ENCODE data around the gene CCDC78.
A peak's percentile ranks its signal among the peaks of the same experiment; 100 is the strongest.
"Not testable (repeated sequence)": the region's sequence is repeated elsewhere in the genome, so short reads cannot be mapped to it uniquely, and the experiment has no call there.

Gene CCDC78

DNA sequence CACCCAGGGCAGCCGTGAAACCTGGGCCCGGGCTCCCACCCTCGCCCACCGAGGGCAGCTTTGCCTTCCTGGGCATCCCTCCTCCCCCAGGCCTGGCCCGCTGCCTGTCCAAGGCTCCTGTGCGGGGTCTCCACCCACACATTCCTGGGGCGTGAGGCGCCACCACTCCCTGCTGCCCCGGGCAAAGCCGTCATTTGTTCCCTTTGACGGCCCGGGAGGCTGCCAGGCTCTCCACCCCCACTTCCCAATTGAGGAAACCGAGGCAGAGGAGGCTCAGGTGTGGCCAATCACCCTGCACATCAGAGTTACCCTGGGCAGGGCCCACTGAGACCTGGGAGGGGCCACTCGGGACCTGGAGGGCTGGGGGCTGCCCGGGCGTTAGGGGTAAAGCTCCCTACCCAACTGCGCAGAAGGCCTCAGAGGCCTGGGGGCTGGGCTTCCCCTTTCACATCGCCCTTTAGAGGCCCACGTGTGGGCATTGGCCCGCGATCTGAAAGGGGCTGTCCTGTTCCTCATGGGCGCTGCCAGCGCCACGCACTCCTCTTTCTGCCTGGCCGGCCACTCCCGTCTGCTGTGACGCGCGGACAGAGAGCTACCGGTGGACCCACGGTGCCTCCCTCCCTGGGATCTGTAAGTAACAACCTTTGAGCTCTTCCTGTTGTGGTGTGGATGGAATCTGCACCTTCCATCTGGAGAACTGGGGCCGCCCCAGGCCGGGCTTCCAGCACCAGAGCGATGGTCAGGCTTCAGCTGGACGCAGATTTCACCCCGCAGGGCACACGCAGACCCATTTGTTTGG is 34.5 kb upstream of the CCDC78 start, which contains the start of gene MSLN:
MSLN (plus strand) TSS at position 190 of the 799 bp plus-strand sequence. CDS start 1,947 bp downstream, outside the sequence.
- DNase-seq: no peak

DNA sequence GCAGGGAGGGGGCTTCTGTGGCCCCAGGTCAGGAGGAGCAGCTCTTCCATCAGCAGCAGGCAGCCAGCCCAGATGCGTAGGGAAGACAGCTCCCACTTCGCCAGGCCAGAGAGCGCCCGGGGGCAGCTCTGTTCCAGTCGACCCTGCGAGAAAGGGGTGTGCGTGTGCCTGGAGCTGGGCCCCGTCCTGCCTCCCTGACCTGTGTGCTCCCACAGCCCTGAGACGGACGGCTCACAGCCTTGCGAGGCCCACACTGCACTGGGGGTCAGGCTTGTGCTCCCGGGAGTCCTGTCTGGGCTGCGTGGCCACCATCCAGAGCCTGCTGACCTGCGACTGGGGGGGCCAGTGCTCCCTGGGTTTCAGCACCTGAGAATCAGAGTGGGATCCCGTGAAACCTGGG is 33.8 kb upstream of the CCDC78 start:
- DNase-seq: no peak

DNA sequence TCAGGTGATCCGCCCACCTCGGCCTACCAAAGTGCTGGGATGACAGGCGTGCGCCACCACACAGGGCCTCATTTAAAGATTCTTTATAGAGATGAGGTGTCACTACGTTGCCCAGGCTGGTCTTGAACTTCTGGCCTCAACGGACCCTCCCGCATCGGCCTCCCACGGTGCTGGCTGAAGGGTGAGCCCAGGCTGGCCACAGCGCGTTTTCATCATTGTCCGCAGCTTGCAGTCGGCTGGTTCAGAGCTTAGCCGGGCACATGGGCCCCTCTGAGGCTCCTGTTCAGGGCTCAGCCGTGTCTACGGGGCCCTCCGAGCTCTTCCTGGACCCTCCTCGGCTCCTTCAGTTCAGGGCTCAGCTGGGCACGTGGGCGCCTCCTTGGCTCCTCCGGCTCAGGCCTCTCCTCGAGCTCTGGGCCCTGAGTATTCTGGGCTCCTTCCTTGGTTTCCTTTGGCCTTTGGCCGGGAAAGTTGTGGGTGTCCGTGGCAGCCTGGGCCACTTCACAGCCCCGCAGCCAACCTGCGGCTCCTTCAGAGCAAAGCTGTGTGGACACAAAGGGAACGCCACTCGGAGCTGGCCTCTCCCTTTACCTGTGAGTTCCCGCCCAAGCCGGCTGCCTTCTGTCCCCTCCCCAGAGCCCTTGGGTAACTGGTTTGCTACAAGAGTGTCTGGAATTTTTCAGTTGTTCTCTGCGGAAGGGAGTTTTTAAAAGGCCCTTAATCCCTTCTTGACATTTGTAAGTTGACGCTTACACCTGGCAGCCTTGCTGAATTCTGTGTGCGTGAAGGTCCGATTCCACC is 33.1 kb upstream of the CCDC78 start:
- no peak for DNase-seq

DNA sequence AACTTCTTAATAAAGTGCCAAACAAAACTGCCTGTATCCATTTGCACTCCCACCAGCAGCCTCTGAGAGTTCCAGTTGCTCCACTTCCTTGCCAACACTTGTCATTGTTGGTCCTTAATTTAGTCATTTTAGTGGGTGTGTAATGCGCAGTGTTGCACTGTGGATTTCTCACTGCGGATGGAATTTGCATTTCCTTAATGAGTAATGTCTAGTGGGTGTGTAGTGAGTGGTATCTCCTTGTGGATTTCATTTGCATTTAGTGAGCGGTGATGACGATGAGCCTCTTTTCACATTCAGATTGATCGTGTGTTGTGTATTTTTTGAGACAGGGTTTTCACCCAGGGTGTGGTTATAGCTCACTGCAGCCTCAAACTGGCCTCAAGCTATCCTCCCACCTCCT is 30.2 kb upstream of the CCDC78 start:
- no peak for DNase-seq

DNA sequence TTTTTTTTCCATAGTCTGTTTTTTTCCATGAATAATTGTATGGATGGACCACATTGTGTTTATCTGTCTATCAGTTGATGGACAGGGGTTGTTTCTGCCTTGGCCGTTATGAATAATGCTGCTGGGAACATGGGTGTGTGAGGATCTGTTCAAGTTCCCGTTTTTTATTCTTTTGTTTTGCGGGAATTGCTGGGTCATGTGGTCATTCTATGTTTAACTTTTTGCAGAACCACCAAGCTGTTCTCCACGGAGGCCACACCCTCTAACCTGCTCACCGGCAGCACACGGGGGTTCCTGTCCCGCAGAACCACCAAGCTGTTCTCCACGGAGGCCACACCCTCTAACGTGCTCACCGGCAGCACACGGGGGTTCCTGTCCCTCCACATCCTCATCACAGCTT is 28.4 kb upstream of the CCDC78 start:
- DNase-seq: no peak

DNA sequence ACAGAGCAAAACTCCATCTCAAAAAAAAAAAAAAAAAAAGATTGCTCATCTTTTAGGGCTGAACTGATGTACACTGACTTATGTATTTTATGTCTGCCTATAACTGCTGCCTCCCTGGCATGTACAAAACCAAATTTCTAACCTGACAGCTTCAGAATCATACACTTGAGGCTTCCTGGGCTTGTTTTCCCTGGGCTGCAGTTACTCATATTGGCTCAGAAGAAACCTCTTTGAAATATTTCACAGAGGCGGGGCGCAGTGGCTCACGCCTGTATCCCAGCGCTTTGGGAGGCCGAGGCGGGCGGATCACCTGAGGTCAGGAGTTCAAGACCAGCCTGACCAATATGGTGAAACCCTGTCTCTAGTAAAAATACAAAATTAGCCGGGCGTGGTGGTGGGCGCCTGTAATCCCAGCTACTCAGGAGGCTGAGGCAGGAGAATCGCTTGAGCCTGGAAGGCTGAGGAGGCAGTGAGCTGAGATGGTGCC is 27.9 kb upstream of the CCDC78 start:
- DNase-seq: not testable (repeated sequence)

DNA sequence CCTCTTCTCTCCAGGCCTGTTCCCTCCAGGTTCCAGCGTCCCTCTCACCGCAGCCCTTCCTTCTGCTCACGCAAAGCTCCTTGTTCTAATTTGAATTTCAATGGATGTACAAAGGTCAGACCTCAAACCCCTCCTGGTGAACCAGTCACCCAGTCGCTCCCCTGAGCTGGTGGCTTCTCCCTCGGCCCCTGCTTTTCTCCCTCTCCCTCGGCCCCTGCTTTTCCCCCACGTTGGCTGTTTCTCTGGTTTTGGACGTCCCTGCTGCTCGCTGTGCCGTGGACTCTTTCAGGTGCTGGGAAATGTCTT is 25.7 kb upstream of the CCDC78 start:
- no peak for DNase-seq

DNA sequence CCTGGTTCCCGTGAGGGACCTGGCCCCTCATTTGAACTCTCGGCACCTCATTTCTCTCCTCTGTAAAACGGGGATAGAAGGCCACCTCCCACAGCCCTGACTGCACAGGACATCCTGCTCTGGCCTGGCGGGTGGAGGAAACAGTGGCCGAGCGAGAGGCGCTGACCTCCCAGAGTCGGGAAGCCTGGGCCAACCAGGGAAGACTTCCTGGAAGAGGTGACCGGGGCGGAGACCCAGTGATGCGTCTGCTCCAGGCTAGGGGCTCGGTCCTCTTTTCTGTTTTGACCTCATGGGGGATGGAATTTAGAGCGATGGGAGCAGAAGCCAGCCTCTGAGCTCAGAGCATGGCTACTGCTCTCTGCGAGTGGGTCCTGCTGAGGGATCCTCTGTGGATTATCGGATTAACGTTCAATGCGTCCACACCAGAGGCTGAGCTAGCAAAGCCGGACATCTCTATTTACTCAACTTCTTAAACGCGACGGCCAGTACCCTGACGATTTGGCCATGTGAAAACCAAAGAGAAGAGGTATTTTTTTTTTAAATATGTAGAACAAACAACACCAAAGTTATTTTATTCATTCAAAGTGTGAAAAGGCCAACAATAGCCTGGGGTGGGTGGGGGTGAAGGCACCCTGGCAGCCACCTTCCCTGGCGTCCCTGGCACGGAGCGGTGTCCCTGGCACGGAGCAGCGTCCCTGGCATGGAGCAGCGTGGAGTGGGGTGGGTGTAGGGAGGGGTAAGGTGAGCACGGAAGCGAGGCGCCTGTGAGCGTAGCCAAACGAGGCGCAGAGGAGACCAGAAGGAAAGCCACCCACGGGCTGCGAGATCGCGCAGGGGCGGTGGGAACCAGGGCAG is 25.1 kb upstream of the CCDC78 start:
- no peak for DNase-seq

DNA sequence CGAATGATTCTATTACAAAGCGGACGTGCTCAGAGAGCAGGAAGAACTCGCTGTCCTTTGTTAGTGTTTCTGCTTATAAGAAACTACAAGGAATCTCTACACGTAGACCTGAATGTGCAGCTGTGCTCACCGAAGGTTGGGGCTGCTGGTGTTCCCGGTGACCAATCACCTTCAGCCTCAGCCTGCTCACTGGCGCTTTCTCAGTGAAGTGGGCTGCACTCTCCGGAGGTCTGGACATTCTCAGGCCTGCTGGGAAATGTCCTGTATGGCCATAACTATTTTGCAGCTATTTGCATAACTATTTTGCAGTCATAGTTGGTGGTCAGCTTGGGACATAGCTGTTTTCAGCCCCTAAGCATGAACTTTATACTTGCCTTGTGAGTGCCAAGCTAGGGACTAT is 24.2 kb upstream of the CCDC78 start:
- DNase-seq: no peak

DNA sequence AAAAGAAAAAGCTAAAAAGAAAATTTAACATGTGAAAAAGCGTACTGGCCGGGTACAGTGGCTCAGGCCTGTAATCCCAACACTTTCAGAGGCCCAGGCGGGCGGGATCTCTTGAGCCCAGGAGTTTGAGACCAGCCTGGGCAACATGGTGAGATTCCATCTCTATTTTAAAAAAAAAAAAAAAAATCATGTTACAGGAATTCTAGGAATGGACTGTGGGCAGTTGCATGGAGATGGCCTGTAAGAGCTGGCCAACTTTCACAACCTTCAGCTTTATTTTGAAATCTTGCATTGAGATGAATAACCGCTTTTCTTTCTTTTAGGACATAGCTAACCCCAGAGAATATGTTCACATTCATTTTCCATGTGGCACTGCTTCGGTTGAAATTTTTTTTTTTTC is 22.8 kb upstream of the CCDC78 start:
- DNase-seq: no peak

DNA sequence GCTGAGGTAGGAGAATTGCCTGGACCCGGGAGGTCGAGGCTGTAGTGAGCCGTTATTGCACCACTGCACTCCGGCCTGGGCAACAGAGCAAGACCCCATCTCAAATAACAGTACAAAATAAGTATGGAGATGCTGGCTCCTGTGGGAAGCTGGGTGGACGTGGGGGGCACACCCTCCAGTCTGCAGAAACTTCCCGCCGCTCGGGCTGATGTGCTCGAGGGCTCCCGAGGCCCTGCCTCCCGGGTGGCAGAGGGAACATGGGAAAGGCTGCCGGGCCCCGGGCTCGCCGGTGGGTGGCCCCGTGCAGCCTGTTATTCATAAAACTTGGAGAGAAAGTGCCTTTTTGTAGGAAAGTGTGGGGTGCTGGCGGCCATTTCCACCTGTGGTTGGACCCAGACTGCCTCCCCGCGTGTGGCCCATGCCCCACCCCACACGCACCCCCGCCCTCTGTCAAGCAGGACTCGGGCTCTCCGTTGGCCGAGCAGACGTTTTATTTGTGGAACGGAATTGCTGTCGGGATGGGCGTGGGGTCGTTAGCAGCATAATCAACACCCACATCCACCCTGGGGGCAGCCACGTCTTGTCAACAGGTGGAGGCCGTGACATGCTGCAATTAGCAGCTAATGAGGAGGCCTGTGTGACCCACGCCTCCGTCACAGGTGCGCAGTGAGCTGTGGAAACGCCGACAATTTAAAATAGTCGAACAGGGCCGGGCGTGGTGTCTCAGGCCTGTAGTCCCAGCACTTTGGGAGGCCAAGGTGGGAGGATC is 21.9 kb upstream of the CCDC78 start:
- DNase-seq: no peak

DNA sequence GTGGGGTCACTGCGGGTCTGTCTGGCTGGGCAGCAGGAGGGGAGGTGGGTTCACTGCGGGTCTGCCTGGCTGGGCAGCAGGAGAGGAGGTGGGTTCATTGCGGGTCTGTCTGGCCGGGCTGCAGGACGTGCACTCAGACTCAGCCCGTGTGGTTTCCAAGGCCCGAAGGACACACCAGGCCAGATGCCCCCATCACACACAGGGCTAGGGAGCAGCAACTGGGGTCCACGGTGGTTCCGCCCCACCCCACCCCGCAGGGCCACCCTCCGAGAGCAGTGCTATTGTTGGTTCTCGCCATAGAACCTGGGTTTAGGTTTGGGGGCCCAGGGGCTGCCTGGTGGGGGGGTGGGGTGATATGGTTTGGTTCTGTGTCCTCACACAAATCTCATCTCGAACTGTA is 20.4 kb upstream of the CCDC78 start:
- DNase-seq: no peak

DNA sequence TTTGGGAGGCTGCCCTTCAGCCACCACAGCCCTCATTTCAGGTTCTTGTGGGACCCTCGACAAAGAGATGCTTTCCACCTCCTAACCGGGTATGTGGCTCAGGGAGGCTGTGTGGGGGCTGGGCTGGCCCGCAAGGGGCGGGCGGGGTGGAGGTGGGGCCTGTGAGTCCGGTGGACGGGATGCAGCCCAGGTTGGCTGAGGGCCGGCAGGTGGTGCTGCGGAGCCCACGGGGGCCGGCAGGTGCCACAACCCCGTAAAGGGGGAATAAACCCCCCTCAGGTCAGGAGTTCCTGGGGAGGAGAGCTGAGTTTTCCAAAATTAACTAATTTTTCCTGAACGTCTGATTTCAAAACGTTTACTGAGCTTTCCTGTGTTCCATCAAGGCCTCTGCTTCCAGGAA is 19.5 kb upstream of the CCDC78 start:
- DNase-seq: no peak

DNA sequence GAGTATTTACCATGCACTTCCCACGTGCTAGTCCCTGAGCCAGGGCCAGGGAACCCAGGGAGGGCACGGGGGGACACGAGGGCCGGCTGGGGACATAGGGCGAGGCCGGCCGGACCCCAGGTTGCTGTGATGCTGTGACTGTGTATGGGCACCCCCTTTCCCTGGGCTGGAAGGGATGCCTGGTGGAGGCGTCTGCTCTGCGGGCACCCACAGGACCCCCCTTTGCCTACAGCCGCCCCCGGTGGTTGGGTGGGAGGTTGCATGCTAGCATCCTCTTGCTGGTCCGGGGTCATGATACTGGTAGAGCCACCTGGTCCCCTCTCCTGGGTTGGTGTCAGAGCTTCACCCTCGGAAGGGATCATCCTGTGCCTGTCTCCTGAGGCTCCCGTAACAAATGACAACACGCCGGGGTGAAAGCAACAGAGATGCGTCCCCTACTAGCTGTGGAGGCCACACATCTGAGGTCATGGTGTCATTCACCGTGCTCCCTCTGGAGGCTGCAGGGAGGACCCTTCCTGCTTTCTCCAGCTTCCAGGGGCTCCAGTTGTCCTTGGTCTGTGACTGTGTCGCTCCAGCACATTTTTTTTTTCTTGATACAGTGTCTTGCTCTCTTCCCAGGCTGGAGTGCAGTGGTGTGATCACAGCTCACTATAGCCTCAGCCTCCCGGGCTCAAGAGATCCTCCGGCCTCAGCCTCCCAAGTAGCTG is 17.7 kb upstream of the CCDC78 start:
- no peak for DNase-seq

DNA sequence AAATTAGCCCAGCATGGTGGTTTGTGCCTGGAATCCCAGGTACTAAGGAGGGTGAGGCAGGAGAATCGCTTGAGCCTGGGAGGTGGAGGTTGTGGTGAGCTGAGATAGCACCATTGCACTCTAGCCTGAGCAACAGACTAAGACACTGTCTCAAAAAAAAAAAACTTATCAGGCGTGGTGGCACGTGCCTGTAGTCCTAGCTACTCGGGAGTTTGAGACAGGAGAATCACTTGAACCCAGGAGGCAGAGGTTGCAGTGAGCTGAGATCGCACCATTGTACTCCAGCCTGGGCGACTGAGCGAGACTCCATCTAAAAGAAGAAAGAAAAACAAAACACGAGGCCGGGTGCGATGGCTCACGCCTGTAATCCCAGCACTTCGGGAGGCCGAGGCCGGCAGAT is 16.7 kb upstream of the CCDC78 start:
- DNase-seq: not testable (repeated sequence)

DNA sequence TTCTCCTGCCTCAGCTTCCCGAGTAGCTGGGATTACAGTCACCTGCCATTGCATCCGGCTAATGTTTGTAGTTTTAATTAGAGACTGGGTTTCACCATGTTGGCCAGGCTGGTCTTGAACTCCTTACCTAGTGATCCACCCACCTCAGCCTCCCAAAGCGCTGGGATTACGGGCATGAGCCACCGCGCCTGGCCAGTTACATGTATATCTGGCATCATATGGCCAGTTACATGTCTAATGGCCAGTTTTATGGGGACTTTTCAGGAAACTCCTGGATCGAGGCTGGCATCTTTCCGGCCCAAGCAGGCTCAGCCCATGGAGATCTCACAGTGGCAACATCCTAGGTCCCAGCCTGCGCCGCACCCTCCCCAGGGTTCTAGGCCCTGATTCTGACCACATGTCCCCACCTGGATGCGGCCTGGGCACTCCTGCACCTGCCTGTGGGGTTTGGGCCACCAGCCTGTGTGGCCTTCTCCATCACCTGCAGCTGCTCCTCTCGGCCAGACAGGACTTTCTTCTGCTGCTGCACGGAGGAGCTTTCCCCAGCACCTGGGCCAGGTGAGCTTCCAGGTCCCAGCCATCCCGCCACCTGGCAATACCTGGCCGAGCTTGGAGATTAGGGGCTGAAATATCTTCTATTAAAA is 15.9 kb upstream of the CCDC78 start:
- DNase-seq: no peak

DNA sequence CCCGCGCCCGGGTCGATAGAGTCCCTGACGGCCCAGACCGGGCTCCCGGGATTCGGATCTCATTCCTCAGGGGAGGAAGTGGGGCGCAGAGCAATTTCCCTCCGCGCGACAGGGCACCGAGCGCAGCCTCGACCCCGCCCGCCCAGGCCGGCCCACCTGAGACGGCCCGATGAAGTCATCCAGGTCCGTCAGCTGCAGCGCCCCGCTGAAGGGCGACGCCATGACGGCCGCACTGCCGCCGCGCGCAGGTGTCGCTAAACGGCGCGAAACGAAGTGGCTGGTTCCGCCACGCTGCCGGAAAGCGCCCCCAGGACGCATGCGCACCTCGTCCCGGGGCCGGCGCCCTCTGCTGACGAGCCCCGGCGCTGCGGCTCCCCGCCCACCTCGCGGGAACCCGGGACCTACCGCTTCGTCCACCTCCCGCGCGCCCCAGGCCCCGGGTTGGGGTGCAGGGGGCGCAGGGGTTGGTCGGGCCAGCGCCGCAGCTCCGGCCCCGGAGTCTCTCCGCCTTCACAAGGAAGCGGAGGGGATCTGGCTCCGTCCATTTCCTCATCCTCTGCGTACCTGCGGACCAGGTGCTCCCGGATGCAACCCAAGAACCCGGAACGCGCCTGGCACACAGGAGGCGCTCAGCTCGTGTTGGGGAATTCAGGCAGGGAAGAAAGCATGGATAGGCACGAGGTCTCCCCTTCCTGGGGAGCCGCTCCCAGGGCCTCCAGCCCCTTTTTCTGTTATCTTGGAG is 14.7 kb upstream of the CCDC78 start, which contains the start of gene CIAO3:
CIAO3 (minus strand) TSS at position 234 of the 742 bp plus-strand sequence; CDS start at position 222, 12 bp downstream.
- peak; percentile 55 for DNase-seq

DNA sequence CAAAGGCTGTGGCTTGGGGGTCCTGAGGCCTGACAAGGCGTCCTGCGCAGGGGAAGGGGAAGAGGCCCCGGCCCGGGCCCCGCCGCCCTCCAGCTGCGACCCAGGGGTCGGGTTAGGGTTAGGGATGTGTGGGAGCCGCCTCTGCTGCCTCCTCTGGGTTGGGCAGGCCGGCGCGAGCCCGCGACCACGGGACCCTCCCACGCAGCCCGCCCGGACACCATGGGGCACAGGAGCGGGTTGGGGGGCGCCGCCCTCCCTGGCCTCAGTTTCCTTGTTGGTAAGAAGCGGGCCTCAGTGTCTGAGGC is 14.2 kb upstream of the CCDC78 start:
- no peak for DNase-seq

DNA sequence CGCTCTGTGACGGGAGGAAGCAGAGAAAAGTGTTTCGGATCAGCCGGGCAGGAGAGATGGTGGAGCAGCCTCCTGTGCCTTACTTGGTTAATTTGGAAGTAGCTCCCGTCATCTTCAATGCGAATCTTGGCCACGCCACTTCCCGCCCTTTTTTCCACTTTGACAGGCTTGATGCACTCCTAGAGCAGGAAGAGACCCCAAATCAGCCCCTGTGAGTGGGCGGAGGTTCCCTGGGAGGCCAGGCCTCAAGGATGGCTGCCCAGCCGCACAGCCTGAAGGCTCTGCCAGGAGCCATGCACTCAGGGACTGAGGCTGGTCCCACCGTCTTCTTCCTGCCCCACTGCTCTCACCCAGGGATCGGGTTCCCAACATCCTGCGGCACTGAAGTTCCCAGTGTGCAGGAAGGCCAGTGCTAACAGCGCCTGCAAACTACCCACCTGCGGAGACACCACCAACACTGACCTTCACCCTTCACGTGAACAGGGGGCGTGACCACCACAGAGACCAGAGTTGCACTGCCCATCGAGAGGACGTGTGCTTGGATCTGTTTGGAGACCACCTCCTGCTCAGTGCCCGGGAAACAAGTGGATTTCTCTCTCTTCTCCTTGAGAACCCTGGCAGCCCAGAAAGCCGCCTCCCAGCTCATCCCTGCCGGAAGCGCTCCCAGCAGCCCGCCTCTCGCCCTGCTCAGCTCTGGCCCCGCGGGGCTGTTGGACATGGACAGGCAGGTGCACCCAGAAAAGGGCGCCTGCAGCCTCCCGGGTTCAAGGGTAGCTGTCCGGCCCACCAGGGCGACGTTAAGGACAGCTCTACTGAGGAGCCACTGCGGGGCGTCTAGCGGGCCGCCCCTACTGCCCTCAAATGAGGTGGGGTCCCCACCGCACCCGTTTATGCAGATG is 13.6 kb upstream of the CCDC78 start:
- DNase-seq: no peak
